HCT116 (cell line): ENCODE measurements around the gene UBE2S. TPM values are rescaled to one million over a fixed set of nuclear protein-coding genes. Genes with fewer than 3 reads are reported as not detected.

Experiments
- ATAC-seq: fragments of 200-7000 bp; cut with Tn5 transposase; 2 replicates; pipeline ENCODE4 v1.9.1; 2020; ENCODE audit warnings: mild to moderate bottlenecking, moderate library complexity
- BruUV-seq: library from RNA; stranded (reverse); fragments of 400-500 nt; replicated peaks from 2 replicates; lab custom pipeline; 2021; lab: Mats Ljungman, UMichigan
- CTCF ChIA-PET: fragments of 300-600 bp; sonication (Branson Sonifier 250); formaldehyde crosslinking; loops from one replicate; lab custom pipeline; 2021; ENCODE audit warnings: antibody characterized with exemption; lab: Charles Lee
- POLR2A ChIA-PET: fragments of 300-600, 350-600 bp; sonication (Branson Sonifier 250); formaldehyde crosslinking; loops from one replicate; lab custom pipeline; 2021; ENCODE audit warnings: antibody characterized with exemption; lab: Charles Lee
- RAD21 ChIA-PET, 2 experiments: fragments of 300-600 bp; sonication (Branson Sonifier 250); formaldehyde crosslinking; loops; one replicate each; lab custom pipeline; 2023; ENCODE audit warnings: low total read pairs in 2 of 2; ENCODE audit not compliant: uncharacterized antibody in 2 of 2, unreplicated experiment in 2 of 2, low non-redundant PET in 1 of 2; lab: Charles Lee
- DNase-seq: peaks from one replicate; pipeline ENCODE4 v3.0.0-alpha.2; 2010; ENCODE audit warnings: low read depth, low spot score
- H2AFZ ChIP-seq: fragments of 200-600 bp; shearing (Covaris generic), sonication (generic); 2 replicates; pipeline ENCODE4 v1.6.1; 2017; ENCODE audit warnings: low read depth, mixed run types, mixed read lengths, antibody characterized with exemption, low read length; ENCODE audit not compliant: poor library complexity, severe bottlenecking
- H3K27ac ChIP-seq: 2 replicates; pipeline ENCODE4 v1.5.1; 2012; ENCODE audit warnings: low read depth, low read length
- H3K27me3 ChIP-seq: fragments of 200-600 bp; sonication (generic); 2 replicates; pipeline ENCODE4 v1.6.1; 2016; ENCODE audit warnings: mixed run types, low read length, mixed read lengths; ENCODE audit not compliant: insufficient read depth
- H3K36me3 ChIP-seq, 2 experiments: fragments of 200-500 bp in 1 of 2; fragments of 200-600 bp in 1 of 2; sonication (Bioruptor generic) in 1 of 2; sonication (generic) in 1 of 2; 2 replicates each; pipeline versions ENCODE4 v1.5.1 to v1.6.1; 2014 to 2016; ENCODE audit warnings: low read length in 2 of 2, inconsistent platforms in 1 of 2, mixed read lengths in 1 of 2, mixed run types in 1 of 2; ENCODE audit not compliant: insufficient read depth in 2 of 2, control insufficient read depth in 1 of 2
- H3K4me1 ChIP-seq, 2 experiments: fragments of 200-600 bp in 1 of 2; sonication (generic) in 1 of 2; 2 replicates each; pipeline versions ENCODE4 v1.5.1 to v1.6.1; 2012 to 2017; ENCODE audit warnings: low read length in 2 of 2, inconsistent platforms in 1 of 2, mild to moderate bottlenecking in 1 of 2, mixed read lengths in 1 of 2, mixed run types in 1 of 2, moderate library complexity in 1 of 2; ENCODE audit not compliant: insufficient read depth in 2 of 2, control insufficient read depth in 1 of 2
- H3K4me2 ChIP-seq: fragments of 200-600 bp; sonication (generic); 2 replicates; pipeline ENCODE4 v1.6.1; 2017; ENCODE audit warnings: mixed run types, low read length, mixed read lengths
- H3K4me3 ChIP-seq, 2 experiments: fragments of 200-600 bp in 1 of 2; sonication (generic) in 1 of 2; replicated peaks in 1 of 2; 2 replicates each; pipeline ENCODE4 v1.5.1; 2011 to 2016; ENCODE audit warnings: low read length in 2 of 2, control low read depth in 1 of 2, low read depth in 1 of 2, mild to moderate bottlenecking in 1 of 2, mixed read lengths in 1 of 2, mixed run types in 1 of 2
- H3K79me2 ChIP-seq: fragments of 200-600 bp; sonication (generic); 2 replicates; pipeline ENCODE4 v1.6.1; 2017; ENCODE audit warnings: mild to moderate bottlenecking, mixed run types, low read length, moderate library complexity, mixed read lengths; ENCODE audit not compliant: insufficient read depth
- H3K9ac ChIP-seq: fragments of 200-600 bp; sonication (generic); 2 replicates; pipeline ENCODE4 v1.6.1; 2016; ENCODE audit warnings: low read length, mixed read lengths
- H3K9me2 ChIP-seq: fragments of 200-600 bp; sonication (generic), shearing (Covaris generic); 2 replicates; pipeline ENCODE4 v1.6.1; 2017; ENCODE audit warnings: mixed run types, mild to moderate bottlenecking, moderate library complexity; ENCODE audit not compliant: insufficient read depth
- H3K9me3 ChIP-seq, 2 experiments: fragments of 200-500 bp in 1 of 2; fragments of 200-600 bp in 1 of 2; sonication (Bioruptor generic) in 1 of 2; sonication (generic) in 1 of 2; 2 replicates each; pipeline ENCODE4 v1.6.1; 2014 to 2017; ENCODE audit warnings: low read length in 2 of 2, mixed read lengths in 2 of 2, inconsistent platforms in 1 of 2, low read depth in 1 of 2, mild to moderate bottlenecking in 1 of 2, mixed run types in 1 of 2, moderate library complexity in 1 of 2; ENCODE audit not compliant: control insufficient read depth in 1 of 2, insufficient read depth in 1 of 2
- H4K20me1 ChIP-seq: fragments of 200-600 bp; sonication (generic), shearing (Covaris generic); 2 replicates; pipeline ENCODE4 v1.6.1; 2017; ENCODE audit warnings: mixed run types, mild to moderate bottlenecking, moderate library complexity; ENCODE audit not compliant: insufficient read depth
- CTCF ChIP-seq, 3 experiments: fragments of 200-600 bp in 1 of 3; sonication (generic) in 1 of 3; IDR thresholded peaks in 2 of 3; conservative IDR thresholded peaks in 1 of 3; 2 replicates each; pipeline ENCODE4 v1.5.1; 2012 to 2017; ENCODE audit warnings: low read depth in 2 of 3, low read length in 2 of 3, antibody characterized with exemption in 1 of 3, borderline replicate concordance in 1 of 3, control low read depth in 1 of 3, mild to moderate bottlenecking in 1 of 3, mixed read lengths in 1 of 3, mixed run types in 1 of 3, moderate library complexity in 1 of 3; ENCODE audit not compliant: insufficient read depth in 1 of 3
- EGR1 ChIP-seq: IDR thresholded peaks from 2 replicates; pipeline ENCODE4 v1.6.1; 2012; ENCODE audit warnings: low read depth
- EZH2 ChIP-seq: fragments of 200-600 bp; sonication (generic); IDR thresholded peaks from 2 replicates; pipeline ENCODE4 v1.6.1; 2017; ENCODE audit warnings: antibody characterized with exemption, mixed run types
- EZH2phosphoT487 ChIP-seq: fragments of 200-600 bp; IDR thresholded peaks from 2 replicates; pipeline ENCODE4 v1.6.1; 2018; ENCODE audit warnings: antibody characterized with exemption, borderline replicate concordance
- FOSL1 ChIP-seq: IDR thresholded peaks from 2 replicates; pipeline ENCODE4 v1.6.1; 2012; ENCODE audit warnings: low read depth
- POLR2AphosphoS5 ChIP-seq: IDR thresholded peaks from 2 replicates; pipeline ENCODE4 v1.6.1; 2011; ENCODE audit warnings: mild to moderate bottlenecking, low read depth, low read length, moderate library complexity
- RAD21 ChIP-seq: IDR thresholded peaks from 2 replicates; pipeline ENCODE4 v1.6.1; 2012; ENCODE audit warnings: low read depth, mild to moderate bottlenecking
- SIN3A ChIP-seq: IDR thresholded peaks from 2 replicates; pipeline ENCODE4 v1.6.1; 2012; ENCODE audit warnings: low read depth
- SP1 ChIP-seq: IDR thresholded peaks from 2 replicates; pipeline ENCODE4 v1.6.1; 2012; ENCODE audit warnings: low read depth
- SRF ChIP-seq: IDR thresholded peaks from 2 replicates; pipeline ENCODE4 v1.6.1; 2012; ENCODE audit warnings: low read depth
- ZBTB33 ChIP-seq: IDR thresholded peaks from 2 replicates; pipeline ENCODE4 v1.6.1; 2011; ENCODE audit warnings: mild to moderate bottlenecking, low read length, moderate library complexity; ENCODE audit not compliant: insufficient replicate concordance; ENCODE audit errors: extremely low read depth
- ZFX ChIP-seq: fragments of 450-650 bp; IDR thresholded peaks from 2 replicates; pipeline ENCODE4 v1.6.1; 2017
- ZNF274 ChIP-seq: fragments of 200-500 bp; sonication (Bioruptor generic); IDR thresholded peaks from 2 replicates; pipeline ENCODE4 v1.6.1; 2014; ENCODE audit warnings: mild to moderate bottlenecking, low read depth, low read length, inconsistent platforms
- intact Hi-C: fragments of 100-400 bp; cut with micrococcal nuclease; formaldehyde crosslinking; loops from 2 replicates; pipeline ENCODE4 v1.10.0; 2022
- total RNA-seq: library from RNA; stranded (reverse); gene quantifications from one replicate; pipeline ENCODE4 v1.2.1, GENCODE V29; 2021; ENCODE audit not compliant: unreplicated experiment

UBE2S gene
- total RNA-seq, 1 experiment from 2014 or later, result 515 TPM

GRCh38 chr19:55353803-55354697 is 53.5 kb downstream of the UBE2S start:
- DNase-seq, result peak; percentile 23
- no TSS peak for BruUV-seq
- Histone ChIP-seq H3K4me3 (peak overlapping the region; percentile 46 to 61), H3K36me3 (no peaks in the 10 kb centered on the region), H3K27me3 (no peaks in the 10 kb centered on the region), H4K20me1 (no peaks in the 10 kb centered on the region), H3K4me2 (peak overlapping the region; percentile 92), H3K9me3 (no peaks in the 10 kb centered on the region), H3K27ac (peak overlapping the region; percentile 36; the same call in 1 of the 2 replicates), H3K9me2 (no peaks in the 10 kb centered on the region), H2AFZ (peak overlapping the region; percentile 61), H3K79me2 (no peaks in the 10 kb centered on the region), H3K9ac (peak overlapping the region; percentile 59)
- ChIA-PET RAD21 (no interaction called here), CTCF (no interaction called here), POLR2A (no interaction called here)
- intact Hi-C loops, result no loop called here
- peak; percentile 41; the same call in 1 of the 2 replicates for TF ChIP-seq POLR2AphosphoS5
- no peak for TF ChIP-seq FOSL1
- TF ChIP-seq, all 23 proteins: peak for 1
- peak; percentile 91 for ATAC-seq
- H3K4me1 ChIP-seq, result peaks cover 2 to 42% of the 10 kb centered on the region in 2 experiments; a peak in 3 of 4 replicates

GRCh38 chr19:55353356-55353802 is 54.2 kb downstream of the UBE2S start:
- ATAC-seq (no peak), DNase-seq (no peak)
- Histone ChIP-seq H2AFZ (peak overlapping the region; percentile 61), H3K9ac (peak overlapping the region; percentile 59), H3K4me1 (peaks cover 2 to 42% of the 10 kb centered on the region in 2 experiments; a peak in 3 of 4 replicates), H3K27me3 (no peaks in the 10 kb centered on the region), H4K20me1 (no peaks in the 10 kb centered on the region), H3K27ac (peak overlapping the region; percentile 36; the same call in 1 of the 2 replicates), H3K36me3 (no peaks in the 10 kb centered on the region), H3K4me2 (peak overlapping the region; percentile 92), H3K79me2 (no peaks in the 10 kb centered on the region), H3K9me2 (no peaks in the 10 kb centered on the region), H3K9me3 (no peaks in the 10 kb centered on the region), H3K4me3 (peak overlapping the region; percentile 46 to 61)
- POLR2A ChIA-PET, result interaction anchor here (1.6 kb wide), 1 partner anchor 14 kb away, joined by 6 read pairs; the partner anchor contains the start of gene KMT5C
- CTCF ChIA-PET, result no interaction called here
- TSS peak; percentile 74 for BruUV-seq
- intact Hi-C loops, result no loop called here
- RAD21 ChIA-PET, result no interaction called here
- TF ChIP-seq SP1, result no peak
- TF ChIP-seq RAD21, result no peak
- no peak for TF ChIP-seq ZFX
- no peak for TF ChIP-seq SRF
- no peak for TF ChIP-seq FOSL1
- no peak for TF ChIP-seq ZNF274
- no peak for TF ChIP-seq ZBTB33
- TF ChIP-seq CTCF (IDR thresholded peaks at IDR 0.05 in 2 of 3, conservative IDR thresholded peaks at IDR 0.05 in 1 of 3; ENCODE audit: borderline replicate concordance in 1 of 3, insufficient read depth in 1 of 3, low read depth in 2 of 3, low read length in 2 of 3), result no peak
- TF ChIP-seq EGR1, result no peak
- no peak for TF ChIP-seq SIN3A
- TF ChIP-seq EZH2phosphoT487, result no peak
- TF ChIP-seq EZH2, result no peak
